HCT116 (cell line): ENCODE measurements around the gene EXOC4. TPM values are rescaled to one million over a fixed set of nuclear protein-coding genes. Genes with fewer than 3 reads are reported as not detected.

Experiments
- ATAC-seq: fragments of 200-7000 bp; cut with Tn5 transposase; 2 replicates; pipeline ENCODE4 v1.9.1; 2020; ENCODE audit warnings: mild to moderate bottlenecking, moderate library complexity
- BruUV-seq: library from RNA; stranded (reverse); fragments of 400-500 nt; replicated peaks from 2 replicates; lab custom pipeline; 2021; lab: Mats Ljungman, UMichigan
- CTCF ChIA-PET: fragments of 300-600 bp; sonication (Branson Sonifier 250); formaldehyde crosslinking; loops from one replicate; lab custom pipeline; 2021; ENCODE audit warnings: antibody characterized with exemption; lab: Charles Lee
- POLR2A ChIA-PET: fragments of 300-600, 350-600 bp; sonication (Branson Sonifier 250); formaldehyde crosslinking; loops from one replicate; lab custom pipeline; 2021; ENCODE audit warnings: antibody characterized with exemption; lab: Charles Lee
- RAD21 ChIA-PET, 2 experiments: fragments of 300-600 bp; sonication (Branson Sonifier 250); formaldehyde crosslinking; loops; one replicate each; lab custom pipeline; 2023; ENCODE audit warnings: low total read pairs in 2 of 2; ENCODE audit not compliant: uncharacterized antibody in 2 of 2, unreplicated experiment in 2 of 2, low non-redundant PET in 1 of 2; lab: Charles Lee
- DNase-seq: peaks from one replicate; pipeline ENCODE4 v3.0.0-alpha.2; 2010; ENCODE audit warnings: low read depth, low spot score
- H2AFZ ChIP-seq: fragments of 200-600 bp; shearing (Covaris generic), sonication (generic); 2 replicates; pipeline ENCODE4 v1.6.1; 2017; ENCODE audit warnings: low read depth, mixed run types, mixed read lengths, antibody characterized with exemption, low read length; ENCODE audit not compliant: poor library complexity, severe bottlenecking
- H3K27ac ChIP-seq: 2 replicates; pipeline ENCODE4 v1.5.1; 2012; ENCODE audit warnings: low read depth, low read length
- H3K27me3 ChIP-seq: fragments of 200-600 bp; sonication (generic); 2 replicates; pipeline ENCODE4 v1.6.1; 2016; ENCODE audit warnings: mixed run types, low read length, mixed read lengths; ENCODE audit not compliant: insufficient read depth
- H3K36me3 ChIP-seq, 2 experiments: fragments of 200-500 bp in 1 of 2; fragments of 200-600 bp in 1 of 2; sonication (Bioruptor generic) in 1 of 2; sonication (generic) in 1 of 2; 2 replicates each; pipeline versions ENCODE4 v1.5.1 to v1.6.1; 2014 to 2016; ENCODE audit warnings: low read length in 2 of 2, inconsistent platforms in 1 of 2, mixed read lengths in 1 of 2, mixed run types in 1 of 2; ENCODE audit not compliant: insufficient read depth in 2 of 2, control insufficient read depth in 1 of 2
- H3K4me1 ChIP-seq, 2 experiments: fragments of 200-600 bp in 1 of 2; sonication (generic) in 1 of 2; 2 replicates each; pipeline versions ENCODE4 v1.5.1 to v1.6.1; 2012 to 2017; ENCODE audit warnings: low read length in 2 of 2, inconsistent platforms in 1 of 2, mild to moderate bottlenecking in 1 of 2, mixed read lengths in 1 of 2, mixed run types in 1 of 2, moderate library complexity in 1 of 2; ENCODE audit not compliant: insufficient read depth in 2 of 2, control insufficient read depth in 1 of 2
- H3K4me2 ChIP-seq: fragments of 200-600 bp; sonication (generic); 2 replicates; pipeline ENCODE4 v1.6.1; 2017; ENCODE audit warnings: mixed run types, low read length, mixed read lengths
- H3K4me3 ChIP-seq, 2 experiments: fragments of 200-600 bp in 1 of 2; sonication (generic) in 1 of 2; replicated peaks in 1 of 2; 2 replicates each; pipeline ENCODE4 v1.5.1; 2011 to 2016; ENCODE audit warnings: low read length in 2 of 2, control low read depth in 1 of 2, low read depth in 1 of 2, mild to moderate bottlenecking in 1 of 2, mixed read lengths in 1 of 2, mixed run types in 1 of 2
- H3K79me2 ChIP-seq: fragments of 200-600 bp; sonication (generic); 2 replicates; pipeline ENCODE4 v1.6.1; 2017; ENCODE audit warnings: mild to moderate bottlenecking, mixed run types, low read length, moderate library complexity, mixed read lengths; ENCODE audit not compliant: insufficient read depth
- H3K9ac ChIP-seq: fragments of 200-600 bp; sonication (generic); 2 replicates; pipeline ENCODE4 v1.6.1; 2016; ENCODE audit warnings: low read length, mixed read lengths
- H3K9me2 ChIP-seq: fragments of 200-600 bp; sonication (generic), shearing (Covaris generic); 2 replicates; pipeline ENCODE4 v1.6.1; 2017; ENCODE audit warnings: mixed run types, mild to moderate bottlenecking, moderate library complexity; ENCODE audit not compliant: insufficient read depth
- H3K9me3 ChIP-seq, 2 experiments: fragments of 200-500 bp in 1 of 2; fragments of 200-600 bp in 1 of 2; sonication (Bioruptor generic) in 1 of 2; sonication (generic) in 1 of 2; 2 replicates each; pipeline ENCODE4 v1.6.1; 2014 to 2017; ENCODE audit warnings: low read length in 2 of 2, mixed read lengths in 2 of 2, inconsistent platforms in 1 of 2, low read depth in 1 of 2, mild to moderate bottlenecking in 1 of 2, mixed run types in 1 of 2, moderate library complexity in 1 of 2; ENCODE audit not compliant: control insufficient read depth in 1 of 2, insufficient read depth in 1 of 2
- H4K20me1 ChIP-seq: fragments of 200-600 bp; sonication (generic), shearing (Covaris generic); 2 replicates; pipeline ENCODE4 v1.6.1; 2017; ENCODE audit warnings: mixed run types, mild to moderate bottlenecking, moderate library complexity; ENCODE audit not compliant: insufficient read depth
- ATF3 ChIP-seq: IDR thresholded peaks from 2 replicates; pipeline ENCODE4 v1.6.1; 2012
- CBX3 ChIP-seq: IDR thresholded peaks from 2 replicates; pipeline ENCODE4 v1.6.1; 2012; ENCODE audit warnings: low read depth
- CEBPB ChIP-seq: IDR thresholded peaks from 2 replicates; pipeline ENCODE4 v1.6.1; 2012; ENCODE audit warnings: low read depth
- CTCF ChIP-seq, 3 experiments: fragments of 200-600 bp in 1 of 3; sonication (generic) in 1 of 3; IDR thresholded peaks in 2 of 3; conservative IDR thresholded peaks in 1 of 3; 2 replicates each; pipeline ENCODE4 v1.5.1; 2012 to 2017; ENCODE audit warnings: low read depth in 2 of 3, low read length in 2 of 3, antibody characterized with exemption in 1 of 3, borderline replicate concordance in 1 of 3, control low read depth in 1 of 3, mild to moderate bottlenecking in 1 of 3, mixed read lengths in 1 of 3, mixed run types in 1 of 3, moderate library complexity in 1 of 3; ENCODE audit not compliant: insufficient read depth in 1 of 3
- EGR1 ChIP-seq: IDR thresholded peaks from 2 replicates; pipeline ENCODE4 v1.6.1; 2012; ENCODE audit warnings: low read depth
- ELF1 ChIP-seq: IDR thresholded peaks from 2 replicates; pipeline ENCODE4 v1.6.1; 2012; ENCODE audit warnings: low read depth, borderline replicate concordance
- EZH2 ChIP-seq: fragments of 200-600 bp; sonication (generic); IDR thresholded peaks from 2 replicates; pipeline ENCODE4 v1.6.1; 2017; ENCODE audit warnings: antibody characterized with exemption, mixed run types
- FOSL1 ChIP-seq: IDR thresholded peaks from 2 replicates; pipeline ENCODE4 v1.6.1; 2012; ENCODE audit warnings: low read depth
- MAX ChIP-seq: IDR thresholded peaks from 2 replicates; pipeline ENCODE4 v1.6.1; 2012
- POLR2A ChIP-seq: IDR thresholded peaks from 2 replicates; pipeline ENCODE4 v1.7.0; 2011; ENCODE audit warnings: borderline replicate concordance; ENCODE audit not compliant: insufficient read depth, insufficient read length; ENCODE audit errors: extremely low read depth
- POLR2AphosphoS5 ChIP-seq: IDR thresholded peaks from 2 replicates; pipeline ENCODE4 v1.6.1; 2011; ENCODE audit warnings: mild to moderate bottlenecking, low read depth, low read length, moderate library complexity
- RAD21 ChIP-seq: IDR thresholded peaks from 2 replicates; pipeline ENCODE4 v1.6.1; 2012; ENCODE audit warnings: low read depth, mild to moderate bottlenecking
- REST ChIP-seq: IDR thresholded peaks from 2 replicates; pipeline ENCODE4 v1.6.1; 2012; ENCODE audit warnings: low read depth
- SIN3A ChIP-seq: IDR thresholded peaks from 2 replicates; pipeline ENCODE4 v1.6.1; 2012; ENCODE audit warnings: low read depth
- SP1 ChIP-seq: IDR thresholded peaks from 2 replicates; pipeline ENCODE4 v1.6.1; 2012; ENCODE audit warnings: low read depth
- SRF ChIP-seq: IDR thresholded peaks from 2 replicates; pipeline ENCODE4 v1.6.1; 2012; ENCODE audit warnings: low read depth
- TCF7L2 ChIP-seq: IDR thresholded peaks from 2 replicates; pipeline ENCODE4 v1.7.0; 2011; ENCODE audit warnings: borderline replicate concordance, inconsistent platforms; ENCODE audit not compliant: insufficient read depth, insufficient read length; ENCODE audit errors: extremely low read depth
- ZBTB33 ChIP-seq: IDR thresholded peaks from 2 replicates; pipeline ENCODE4 v1.6.1; 2011; ENCODE audit warnings: mild to moderate bottlenecking, low read length, moderate library complexity; ENCODE audit not compliant: insufficient replicate concordance; ENCODE audit errors: extremely low read depth
- ZFX ChIP-seq: fragments of 450-650 bp; IDR thresholded peaks from 2 replicates; pipeline ENCODE4 v1.6.1; 2017
- ZNF274 ChIP-seq: fragments of 200-500 bp; sonication (Bioruptor generic); IDR thresholded peaks from 2 replicates; pipeline ENCODE4 v1.6.1; 2014; ENCODE audit warnings: mild to moderate bottlenecking, low read depth, low read length, inconsistent platforms
- intact Hi-C: fragments of 100-400 bp; cut with micrococcal nuclease; formaldehyde crosslinking; loops from 2 replicates; pipeline ENCODE4 v1.10.0; 2022
- total RNA-seq: library from RNA; stranded (reverse); gene quantifications from one replicate; pipeline ENCODE4 v1.2.1, GENCODE V29; 2021; ENCODE audit not compliant: unreplicated experiment

EXOC4 gene
- total RNA-seq, 1 experiment from 2014 or later = 40.3 TPM

GRCh38 chr7:133529861-133530260 is 277.0 kb downstream of the EXOC4 start:
- POLR2A ChIA-PET = no interaction called here
- H3K4me3 ChIP-seq = no peak overlapping the region
- H3K9ac ChIP-seq = no peak overlapping the region
- H3K79me2 ChIP-seq = no peaks in the 10 kb centered on the region
- intact Hi-C loops = no loop called here
- BruUV-seq = no TSS peak
- TF ChIP-seq ZNF274 (no peak), SP1 (no peak), ZBTB33 (no peak), SRF (no peak), POLR2A (no peak), REST (no peak), CTCF (IDR thresholded peaks at IDR 0.05 in 2 of 3, conservative IDR thresholded peaks at IDR 0.05 in 1 of 3; ENCODE audit: borderline replicate concordance in 1 of 3, insufficient read depth in 1 of 3, low read depth in 2 of 3, low read length in 2 of 3) (no peak), EGR1 (no peak), FOSL1 (no peak), SIN3A (no peak), EZH2 (no peak), POLR2AphosphoS5 (no peak), CBX3 (no peak), RAD21 (no peak), ELF1 (no peak), ZFX (no peak), CEBPB (no peak), TCF7L2 (no peak), ATF3 (no peak), MAX (no peak)
- TF ChIP-seq, all 23 proteins: peak for 0
- Histone ChIP-seq H2AFZ (no peak overlapping the region), H3K27me3 (no peaks in the 10 kb centered on the region), H3K4me1 (no peaks in the 10 kb centered on the region), H3K27ac (no peak overlapping the region), H3K4me2 (no peak overlapping the region), H3K36me3 (no peaks in the 10 kb centered on the region), H3K9me3 (no peaks in the 10 kb centered on the region), H4K20me1 (peaks cover 4% of the 10 kb centered on the region; the same call in 1 of the 2 replicates), H3K9me2 (no peaks in the 10 kb centered on the region)
- RAD21 ChIA-PET = no interaction called here
- CTCF ChIA-PET = no interaction called here
- DNase-seq (no peak), ATAC-seq (peak; percentile 55)
